ENCODE data around the gene FEN1. TPM values are rescaled to one million over a fixed set of nuclear protein-coding genes. Genes with fewer than 3 reads are reported as not detected.
A peak's percentile ranks its signal among the peaks of the same experiment; 100 is the strongest.

The FEN1 gene
- total RNA-seq, 1 experiment from 2014 or later: 89.5 TPM

DNA sequence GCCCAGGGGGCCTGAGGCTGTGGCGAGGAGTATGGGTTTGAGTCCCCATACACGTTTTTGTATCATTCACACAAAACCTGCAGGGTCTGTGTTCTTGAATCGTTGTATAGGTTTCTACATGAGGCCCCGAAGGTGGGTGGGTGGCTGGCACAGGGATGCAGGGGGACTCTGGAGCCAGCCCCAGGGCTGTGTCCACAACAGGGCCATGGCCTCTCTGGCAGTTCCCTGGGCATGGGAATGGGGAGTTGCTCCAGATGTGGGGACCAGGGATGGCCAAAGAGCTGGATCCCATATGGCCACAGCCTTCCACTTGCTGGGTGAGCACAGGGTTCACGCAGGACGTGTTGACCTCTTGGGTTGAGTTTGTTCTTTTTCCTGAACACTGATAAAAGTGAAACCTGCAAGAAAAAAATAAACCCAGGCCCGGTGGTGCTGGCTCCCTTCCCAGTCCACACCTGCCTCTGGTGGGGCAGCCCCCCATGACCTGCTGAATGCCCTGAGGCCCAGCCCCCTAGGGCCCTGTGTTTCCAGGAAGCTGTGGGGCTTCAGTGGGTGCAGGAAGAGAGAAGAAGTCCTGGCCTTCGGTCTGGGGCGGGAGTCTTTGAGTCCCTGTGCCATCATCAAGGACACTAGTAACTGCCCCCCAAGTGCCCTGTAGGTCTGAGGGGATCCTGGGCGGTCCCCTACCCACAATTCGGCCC is 24.2 kb upstream of the FEN1 start (continued):
- TF ChIP-seq, protein P1, sequence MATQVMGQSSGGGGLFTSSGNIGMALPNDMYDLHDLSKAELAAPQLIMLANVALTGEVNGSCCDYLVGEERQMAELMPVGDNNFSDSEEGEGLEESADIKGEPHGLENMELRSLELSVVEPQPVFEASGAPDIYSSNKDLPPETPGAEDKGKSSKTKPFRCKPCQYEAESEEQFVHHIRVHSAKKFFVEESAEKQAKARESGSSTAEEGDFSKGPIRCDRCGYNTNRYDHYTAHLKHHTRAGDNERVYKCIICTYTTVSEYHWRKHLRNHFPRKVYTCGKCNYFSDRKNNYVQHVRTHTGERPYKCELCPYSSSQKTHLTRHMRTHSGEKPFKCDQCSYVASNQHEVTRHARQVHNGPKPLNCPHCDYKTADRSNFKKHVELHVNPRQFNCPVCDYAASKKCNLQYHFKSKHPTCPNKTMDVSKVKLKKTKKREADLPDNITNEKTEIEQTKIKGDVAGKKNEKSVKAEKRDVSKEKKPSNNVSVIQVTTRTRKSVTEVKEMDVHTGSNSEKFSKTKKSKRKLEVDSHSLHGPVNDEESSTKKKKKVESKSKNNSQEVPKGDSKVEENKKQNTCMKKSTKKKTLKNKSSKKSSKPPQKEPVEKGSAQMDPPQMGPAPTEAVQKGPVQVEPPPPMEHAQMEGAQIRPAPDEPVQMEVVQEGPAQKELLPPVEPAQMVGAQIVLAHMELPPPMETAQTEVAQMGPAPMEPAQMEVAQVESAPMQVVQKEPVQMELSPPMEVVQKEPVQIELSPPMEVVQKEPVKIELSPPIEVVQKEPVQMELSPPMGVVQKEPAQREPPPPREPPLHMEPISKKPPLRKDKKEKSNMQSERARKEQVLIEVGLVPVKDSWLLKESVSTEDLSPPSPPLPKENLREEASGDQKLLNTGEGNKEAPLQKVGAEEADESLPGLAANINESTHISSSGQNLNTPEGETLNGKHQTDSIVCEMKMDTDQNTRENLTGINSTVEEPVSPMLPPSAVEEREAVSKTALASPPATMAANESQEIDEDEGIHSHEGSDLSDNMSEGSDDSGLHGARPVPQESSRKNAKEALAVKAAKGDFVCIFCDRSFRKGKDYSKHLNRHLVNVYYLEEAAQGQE (IDR thresholded peaks at IDR 0.05; ENCODE audit: low read depth): no peak
- TF ChIP-seq POLR2A (IDR thresholded peaks at IDR 0.05; ENCODE audit: borderline replicate concordance, extremely low read depth, insufficient read depth, insufficient read length) (no peak), CTCF (IDR thresholded peaks at IDR 0.05 in 2 of 3, conservative IDR thresholded peaks at IDR 0.05 in 1 of 3; ENCODE audit: borderline replicate concordance in 1 of 3, insufficient read depth in 1 of 3, low read depth in 2 of 3, low read length in 2 of 3) (no peak)

DNA sequence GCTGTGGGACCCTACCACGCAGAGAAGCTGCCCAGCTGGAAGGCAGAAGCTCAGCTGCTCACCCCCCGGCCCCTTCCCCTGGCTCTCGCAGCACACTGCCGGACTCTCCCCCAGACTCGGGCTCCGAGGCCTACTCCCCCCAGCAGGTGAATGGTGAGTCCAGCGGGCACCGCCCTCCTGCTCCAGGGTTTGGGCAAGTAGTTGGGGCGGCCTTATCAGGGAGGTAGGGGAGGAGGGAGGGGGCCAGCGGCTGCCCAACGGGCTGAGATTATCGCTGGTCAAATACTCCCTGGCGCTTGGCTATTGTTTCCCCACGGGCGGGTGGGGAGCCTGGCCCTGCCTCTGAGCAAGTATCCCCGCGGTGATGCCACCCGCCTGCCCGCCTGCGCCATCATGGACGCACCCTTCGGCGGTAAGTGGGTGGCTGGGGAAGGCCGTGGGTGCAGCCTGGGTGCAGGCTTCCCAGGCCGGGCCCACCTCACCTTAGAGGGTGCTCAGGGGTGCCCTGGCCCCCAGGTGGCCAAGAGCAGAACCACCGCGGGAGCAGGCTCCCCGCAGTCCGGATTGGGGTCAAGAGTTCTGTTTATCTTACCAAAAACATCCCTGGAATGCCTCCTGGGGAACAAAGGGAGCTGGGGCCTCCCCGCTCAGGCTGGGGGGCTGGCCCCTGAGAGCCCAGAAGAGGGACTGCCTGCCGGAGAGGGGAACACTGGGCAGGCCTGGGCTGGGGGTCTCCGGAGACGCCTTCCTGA is 23.4 kb upstream of the FEN1 start:
- Histone ChIP-seq H3K9me3 (ENCODE audit: control insufficient read depth in 1 of 2, insufficient read depth in 1 of 2, low read depth in 1 of 2, low read length in 2 of 2) (no peaks in the 10 kb centered on the region), H3K9me2 (ENCODE audit: insufficient read depth) (no peaks in the 10 kb centered on the region), H3K27me3 (ENCODE audit: insufficient read depth, low read length) (no peaks in the 10 kb centered on the region), H4K20me1 (ENCODE audit: insufficient read depth) (no peaks in the 10 kb centered on the region), H3K9ac (ENCODE audit: low read length) (no peak overlapping the region), H2AFZ (ENCODE audit: low read depth, low read length, poor library complexity, severe bottlenecking) (no peak overlapping the region), H3K4me1 (ENCODE audit: control insufficient read depth in 1 of 2, insufficient read depth in 2 of 2, low read length in 2 of 2) (peaks cover 10 to 20% of the 10 kb centered on the region in 2 experiments), H3K27ac (ENCODE audit: low read depth, low read length) (no peak overlapping the region), H3K36me3 (ENCODE audit: control insufficient read depth in 1 of 2, insufficient read depth in 2 of 2, low read length in 2 of 2) (no peaks in the 10 kb centered on the region), H3K4me3 (replicated peaks in 1 of 2; ENCODE audit: low read depth in 1 of 2, low read length in 2 of 2) (no peak overlapping the region), H3K4me2 (ENCODE audit: low read length) (no peak overlapping the region; the same call in 1 of the 2 replicates), H3K79me2 (ENCODE audit: insufficient read depth, low read length) (0 out of 2 replicates have a peak, but pooled peaks cover 2% of the 10 kb centered on the region)
- ChIA-PET POLR2A (no interaction called here), CTCF (no interaction called here), RAD21 (ENCODE audit: low non-redundant PET in 1 of 2, low total read pairs in 2 of 2, uncharacterized antibody in 2 of 2, unreplicated experiment in 2 of 2) (no interaction called here)
- DNase-seq (ENCODE audit: low read depth, low spot score) (no peak), ATAC-seq (peak; percentile 57)
- TF ChIP-seq CTCF (IDR thresholded peaks at IDR 0.05 in 2 of 3, conservative IDR thresholded peaks at IDR 0.05 in 1 of 3; ENCODE audit: borderline replicate concordance in 1 of 3, insufficient read depth in 1 of 3, low read depth in 2 of 3, low read length in 2 of 3) (peak in 2 of 3 experiments; percentile 14 to 24; a peak in 2 of 6 replicates), JUND (IDR thresholded peaks at IDR 0.05) (no peak)
- BruUV-seq (replicated peaks): no TSS peak
- intact Hi-C loops (cut with micrococcal nuclease): no loop called here

All from HCT116 (cell line).